GM19395 (cell line): ENCODE data around the gene ATP9B.
"Not testable (repeated sequence)": the region's sequence is repeated elsewhere in the genome, so short reads cannot be mapped to it uniquely, and the experiment has no call there.

ENCODE experiments used
- ATAC-seq: cut with Tn5 transposase; IDR thresholded peaks from one replicate; pipeline ENCODE4 v1.9.1; 2021; ENCODE audit warnings: mild to moderate bottlenecking, moderate library complexity; ENCODE audit not compliant: unreplicated experiment

ATP9B gene

DNA sequence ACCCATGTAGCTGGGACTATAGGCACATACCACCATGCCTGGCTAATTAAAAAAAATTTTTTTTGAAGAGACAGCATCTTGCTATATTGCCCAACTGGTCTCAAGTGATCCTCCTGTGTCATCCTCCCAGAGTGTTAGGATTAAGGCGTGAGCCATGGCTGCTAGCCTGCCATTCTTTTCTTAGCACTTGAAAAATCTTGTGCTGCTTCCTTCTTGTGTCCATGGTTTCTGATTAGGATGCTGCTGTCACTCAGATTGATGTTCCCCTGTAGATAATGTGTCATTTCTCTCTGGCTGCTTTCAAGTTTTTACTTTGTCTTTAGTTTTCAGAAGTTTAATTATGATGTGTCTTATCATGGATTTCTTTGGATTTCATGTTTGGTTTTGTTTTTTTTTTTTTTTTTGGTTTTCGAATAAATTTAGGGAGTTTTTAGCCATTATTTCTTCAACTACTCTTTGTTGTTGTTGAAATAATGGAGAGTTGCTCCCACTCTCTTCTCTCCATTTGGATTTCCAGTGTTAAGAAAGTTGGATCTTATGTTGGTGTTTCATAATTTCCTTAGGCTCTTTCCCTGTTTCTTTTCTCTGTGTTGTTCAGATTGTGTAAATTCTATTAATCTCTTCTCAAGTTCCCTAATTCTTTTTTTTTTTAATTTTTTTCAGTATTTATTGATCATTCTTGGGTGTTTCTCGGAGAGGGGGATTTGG lies 2.5 kb downstream of the ATP9B start:
- no peak for ATAC-seq

DNA sequence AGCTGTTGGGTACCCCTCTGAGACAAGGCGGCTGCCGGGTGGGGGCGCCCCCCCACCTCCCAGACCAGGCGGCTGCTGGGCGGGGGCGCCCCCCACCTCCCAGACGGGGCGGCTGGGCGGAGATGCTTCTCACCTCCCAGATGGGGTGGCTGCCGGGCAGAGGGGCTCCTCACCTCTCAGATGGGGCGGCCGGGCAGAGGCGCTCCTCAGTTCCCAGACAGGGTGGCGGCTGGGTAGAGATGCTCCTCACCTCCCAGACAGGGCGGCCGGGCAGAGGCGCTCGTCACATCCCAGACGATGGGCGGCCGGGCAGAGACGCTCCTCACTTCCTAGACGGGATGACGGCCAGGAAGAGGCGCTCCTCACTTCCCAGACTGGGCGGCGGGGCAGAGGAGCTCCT lies 3.5 kb downstream of the ATP9B start:
- not testable (repeated sequence) for ATAC-seq

GRCh38 chr18:79077181-79077580 lies 8.0 kb downstream of the ATP9B start:
- no peak for ATAC-seq

GRCh38 chr18:79078791-79079190 lies 9.6 kb downstream of the ATP9B start:
- ATAC-seq = not testable (repeated sequence)

- no peak for ATAC-seq
Observed at GRCh38 chr18:79092874-79093273, 23.7 kb downstream of the ATP9B start.

- ATAC-seq = no peak
Observed at GRCh38 chr18:79093986-79094385, 24.8 kb downstream of the ATP9B start.

- ATAC-seq = no peak
Observed at GRCh38 chr18:79095216-79095615, 26.0 kb downstream of the ATP9B start.

GRCh38 chr18:79100944-79101343 lies 31.8 kb downstream of the ATP9B start:
- no peak for ATAC-seq

DNA sequence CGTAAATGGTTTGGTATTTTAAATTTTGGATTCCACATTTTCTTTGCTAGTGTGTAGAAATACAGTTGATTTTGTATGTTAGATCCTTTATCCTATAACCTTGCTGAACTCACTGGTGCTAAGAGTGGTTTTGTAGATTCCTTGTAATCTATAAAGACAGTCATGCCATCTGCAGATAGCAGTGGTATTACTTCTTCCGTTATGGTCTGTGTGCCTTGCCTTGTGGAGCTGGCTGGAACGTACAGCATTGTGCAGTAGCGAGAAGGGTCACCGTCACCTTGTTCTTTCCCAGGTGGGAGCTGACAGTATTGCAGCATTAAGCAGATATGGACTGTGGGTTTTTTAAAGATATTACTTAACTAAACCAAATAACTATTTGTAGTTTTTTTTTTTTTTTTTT lies 33.7 kb downstream of the ATP9B start:
- no peak for ATAC-seq

DNA sequence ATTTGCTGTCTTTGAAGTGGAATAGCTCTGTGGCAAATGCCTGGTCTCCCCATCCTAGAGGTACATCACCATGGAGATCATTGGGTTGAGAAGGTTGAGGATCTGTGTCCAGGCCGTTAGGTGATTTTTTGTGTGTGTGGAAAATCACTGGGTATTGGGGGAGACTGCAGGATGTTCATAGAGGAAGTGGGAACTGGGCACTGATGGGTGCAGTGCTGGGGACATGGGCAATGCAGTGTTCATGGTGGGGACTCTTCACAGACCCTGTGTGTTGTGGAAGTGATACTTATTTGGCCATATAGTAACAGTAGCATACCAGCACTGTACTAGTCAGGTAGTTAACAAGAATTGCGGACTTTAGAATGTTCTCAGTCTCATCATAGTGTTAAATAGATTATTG lies 34.9 kb downstream of the ATP9B start:
- no peak for ATAC-seq

DNA sequence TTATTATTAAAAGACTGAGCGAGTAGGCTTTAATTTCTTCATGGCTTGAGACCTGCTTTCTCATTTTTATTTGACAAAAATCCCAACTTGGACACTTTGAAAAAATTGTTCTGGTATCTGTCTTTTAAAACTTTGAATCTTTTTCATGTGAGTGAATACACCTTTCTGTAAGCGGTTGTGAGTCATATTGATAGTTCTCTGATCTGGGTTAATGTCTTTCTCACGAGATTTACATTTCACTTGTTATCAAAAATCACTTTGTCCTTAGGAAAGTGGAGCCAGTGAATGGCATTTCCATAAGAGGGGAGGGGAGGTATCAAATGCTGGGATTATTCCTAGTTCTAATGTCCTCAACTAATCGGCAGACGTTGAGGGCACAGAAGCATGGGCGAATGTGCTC lies 36.3 kb downstream of the ATP9B start:
- ATAC-seq = no peak

- ATAC-seq = no peak
Observed at GRCh38 chr18:79106084-79106483, 36.9 kb downstream of the ATP9B start.

GRCh38 chr18:79107886-79108285 lies 38.7 kb downstream of the ATP9B start:
- ATAC-seq = no peak

- no peak for ATAC-seq
Observed at GRCh38 chr18:79108549-79109215, 39.5 kb downstream of the ATP9B start.

DNA sequence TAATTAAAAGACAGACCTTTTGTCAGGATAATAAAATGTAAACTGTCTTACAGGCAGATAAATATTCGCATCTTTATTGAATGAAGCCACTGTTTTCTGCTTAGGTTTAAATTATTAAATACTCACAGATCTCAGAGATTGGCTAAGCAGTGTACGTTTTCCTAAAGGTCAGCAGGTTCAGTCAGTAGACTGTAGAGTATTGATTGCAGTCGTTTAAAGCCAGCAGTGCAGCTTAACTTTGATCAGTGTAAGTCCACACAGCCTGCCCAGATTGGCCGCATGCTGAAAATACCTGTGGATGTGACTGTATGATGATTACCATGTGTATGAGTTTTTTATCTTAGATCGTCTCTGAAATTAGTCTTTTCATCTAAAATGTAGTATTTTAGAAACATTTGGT lies 42.3 kb downstream of the ATP9B start:
- ATAC-seq = no peak

DNA sequence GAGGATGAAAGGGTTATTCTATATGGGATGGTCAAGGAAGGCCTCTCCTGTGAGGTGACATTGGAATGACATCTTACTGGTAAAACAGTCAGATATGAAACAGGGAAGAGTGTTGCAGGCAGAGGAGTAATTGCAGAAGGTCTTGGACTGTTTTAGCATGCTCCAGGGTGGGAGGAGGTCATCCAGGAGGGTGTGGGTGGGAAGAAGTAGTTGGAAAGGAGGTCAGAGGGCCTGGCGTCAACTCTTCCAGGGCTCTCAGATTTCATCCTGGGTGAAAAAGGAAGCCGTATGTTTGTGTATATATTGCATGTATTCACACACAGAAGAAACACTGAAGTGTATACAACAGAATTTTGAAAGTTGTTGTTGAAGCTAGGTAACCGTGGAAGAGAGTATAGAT lies 48.2 kb downstream of the ATP9B start:
- no peak for ATAC-seq

DNA sequence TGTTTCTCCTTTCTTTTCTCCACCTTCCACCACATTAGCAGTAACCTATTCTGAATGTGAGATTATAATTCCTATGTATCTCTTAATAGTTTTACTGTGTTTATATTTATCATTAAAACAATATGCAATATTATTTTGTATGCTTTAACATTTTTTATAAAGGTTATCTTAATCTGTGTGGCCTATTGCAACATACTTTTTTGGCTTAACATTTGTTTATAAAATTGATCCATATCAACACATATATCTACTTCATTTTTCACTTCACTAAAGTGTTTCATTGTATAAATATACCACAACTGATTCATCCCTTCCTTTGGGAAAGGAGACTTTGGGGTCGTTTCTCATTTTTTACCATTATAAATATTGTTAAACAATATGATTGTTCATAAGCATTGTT lies 48.6 kb downstream of the ATP9B start:
- ATAC-seq = no peak

GRCh38 chr18:79118797-79119196 lies 49.6 kb downstream of the ATP9B start:
- no peak for ATAC-seq

DNA sequence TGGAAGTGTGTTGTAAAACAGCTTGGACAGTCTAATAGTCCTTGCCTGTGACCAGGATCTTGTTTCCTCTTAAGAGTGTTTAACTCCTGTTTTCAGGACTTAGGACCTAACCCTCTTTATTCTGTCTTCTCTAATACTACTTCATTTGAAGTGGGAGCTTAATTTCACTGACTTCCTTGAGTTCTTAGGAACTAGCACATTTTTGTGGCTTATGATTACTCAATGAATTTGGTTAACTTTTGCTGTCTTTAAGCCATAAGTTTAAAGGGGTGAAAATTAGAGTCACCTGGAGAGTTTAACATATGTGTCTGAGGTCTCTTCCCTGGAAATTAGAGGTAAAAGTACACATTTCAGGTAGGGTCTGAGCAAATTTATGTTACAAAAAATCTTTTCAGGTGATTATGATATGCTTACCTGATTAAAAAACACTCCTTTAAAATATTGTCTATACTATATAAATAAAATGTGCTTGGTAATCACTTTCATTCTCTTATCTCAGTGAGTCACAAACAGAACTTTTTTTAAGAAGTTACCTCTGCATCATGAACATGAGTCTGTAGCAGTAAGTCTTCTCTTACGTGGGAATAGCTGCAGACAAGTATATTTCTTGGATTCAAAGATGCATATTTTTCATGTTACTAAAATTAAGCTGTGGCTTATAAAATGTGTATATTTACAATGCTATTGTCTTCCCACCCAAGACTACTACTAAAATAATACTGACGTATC lies 52.7 kb downstream of the ATP9B start:
- no peak for ATAC-seq

- ATAC-seq = no peak
Observed at GRCh38 chr18:79123948-79124347, 54.8 kb downstream of the ATP9B start.

DNA sequence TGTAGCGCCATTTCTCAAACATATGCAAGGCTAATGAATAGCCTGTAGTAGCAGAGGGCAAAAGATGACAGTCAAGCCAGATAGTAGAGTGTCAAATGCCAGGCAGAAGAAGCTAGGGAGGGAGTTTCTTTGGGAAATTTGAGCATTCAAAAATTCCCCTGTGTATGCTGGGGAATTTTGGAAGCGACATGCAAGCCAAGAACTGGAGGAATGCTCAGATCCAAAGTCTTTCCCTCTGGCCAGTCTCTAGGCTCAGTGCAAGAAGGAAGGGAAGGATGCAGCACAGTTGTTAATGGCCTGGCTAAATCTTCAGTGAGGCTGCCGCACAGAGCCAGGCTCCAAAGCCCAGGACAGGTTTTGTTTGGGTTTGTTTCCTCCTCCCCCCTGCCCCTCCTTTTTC lies 59.9 kb downstream of the ATP9B start:
- ATAC-seq = no peak

- ATAC-seq = no peak
Observed at GRCh38 chr18:79133724-79134123, 64.5 kb downstream of the ATP9B start.
